ENCODE measurements around the gene ATL1. TPM values are rescaled to one million over a fixed set of nuclear protein-coding genes. Genes with fewer than 3 reads are reported as not detected.
A peak's percentile ranks its signal among the peaks of the same experiment; 100 is the strongest.

Gene ATL1
- total RNA-seq, 1 donor from 2014 or later: 1.2 TPM

DNA sequence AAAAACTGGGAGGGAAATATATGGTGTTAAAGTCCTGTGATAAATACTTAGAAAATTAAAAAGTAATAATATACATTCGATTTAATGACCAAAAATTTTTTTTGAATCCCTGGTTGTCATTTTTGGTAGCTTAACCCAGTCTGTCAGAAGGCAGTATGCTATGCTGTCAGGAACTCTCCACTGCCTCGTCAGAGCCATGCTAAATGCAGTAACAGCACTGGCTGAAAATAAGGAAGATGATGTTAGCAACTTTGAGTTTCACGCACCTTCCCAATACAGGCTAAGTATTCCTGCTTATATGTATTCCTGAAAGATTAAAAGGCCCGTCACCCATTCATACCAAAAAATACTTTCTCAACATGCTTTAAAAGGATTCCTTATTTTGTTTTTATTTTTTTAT lies 74.0 kb downstream of the ATL1 start:
- no peaks in the 10 kb centered on the region for H3K4me1 ChIP-seq
- no peak overlapping the region for H3K4me3 ChIP-seq
- no peaks in the 10 kb centered on the region for H3K9me3 ChIP-seq
- intact Hi-C loops (cut with DNase I): no loop called here
- no peak for DNase-seq (ENCODE audit: low spot score in 2 of 2)
- TF ChIP-seq, protein P1, sequence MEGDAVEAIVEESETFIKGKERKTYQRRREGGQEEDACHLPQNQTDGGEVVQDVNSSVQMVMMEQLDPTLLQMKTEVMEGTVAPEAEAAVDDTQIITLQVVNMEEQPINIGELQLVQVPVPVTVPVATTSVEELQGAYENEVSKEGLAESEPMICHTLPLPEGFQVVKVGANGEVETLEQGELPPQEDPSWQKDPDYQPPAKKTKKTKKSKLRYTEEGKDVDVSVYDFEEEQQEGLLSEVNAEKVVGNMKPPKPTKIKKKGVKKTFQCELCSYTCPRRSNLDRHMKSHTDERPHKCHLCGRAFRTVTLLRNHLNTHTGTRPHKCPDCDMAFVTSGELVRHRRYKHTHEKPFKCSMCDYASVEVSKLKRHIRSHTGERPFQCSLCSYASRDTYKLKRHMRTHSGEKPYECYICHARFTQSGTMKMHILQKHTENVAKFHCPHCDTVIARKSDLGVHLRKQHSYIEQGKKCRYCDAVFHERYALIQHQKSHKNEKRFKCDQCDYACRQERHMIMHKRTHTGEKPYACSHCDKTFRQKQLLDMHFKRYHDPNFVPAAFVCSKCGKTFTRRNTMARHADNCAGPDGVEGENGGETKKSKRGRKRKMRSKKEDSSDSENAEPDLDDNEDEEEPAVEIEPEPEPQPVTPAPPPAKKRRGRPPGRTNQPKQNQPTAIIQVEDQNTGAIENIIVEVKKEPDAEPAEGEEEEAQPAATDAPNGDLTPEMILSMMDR (IDR thresholded peaks at IDR 0.05): no peak
- H3K27me3 ChIP-seq: no peaks in the 10 kb centered on the region
- peaks cover 0 to 31% of the 10 kb centered on the region in 2 donors for H3K36me3 ChIP-seq
- no peak overlapping the region for H3K27ac ChIP-seq

DNA sequence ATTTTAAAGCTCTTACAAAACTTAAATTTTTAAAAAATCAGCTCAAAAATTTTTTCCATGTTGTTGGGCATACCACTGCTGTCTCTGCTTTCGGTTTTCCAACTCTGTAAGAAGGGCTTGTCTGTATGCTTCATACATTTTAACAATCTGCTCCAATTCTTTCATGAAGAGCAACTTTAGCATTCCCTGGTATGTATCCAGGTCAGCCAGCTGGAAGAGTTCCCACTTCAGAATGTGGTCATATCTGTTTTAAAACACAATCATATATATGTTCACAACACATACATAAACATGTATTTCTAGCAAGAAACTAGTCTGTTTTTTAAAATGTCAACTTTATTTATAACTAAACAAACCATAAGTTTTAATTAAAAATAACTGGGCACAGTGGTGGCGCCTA lies 75.2 kb downstream of the ATL1 start:
- no peak overlapping the region for H3K4me3 ChIP-seq
- H3K4me1 ChIP-seq: no peaks in the 10 kb centered on the region
- peaks cover 6 to 31% of the 10 kb centered on the region in 2 donors for H3K36me3 ChIP-seq
- no peaks in the 10 kb centered on the region for H3K27me3 ChIP-seq
- no peak overlapping the region for H3K27ac ChIP-seq
- intact Hi-C loops (cut with DNase I): no loop called here
- no peak for DNase-seq (ENCODE audit: low spot score in 2 of 2)
- TF ChIP-seq, protein P1 (IDR thresholded peaks at IDR 0.05): no peak
- H3K9me3 ChIP-seq: no peaks in the 10 kb centered on the region

DNA sequence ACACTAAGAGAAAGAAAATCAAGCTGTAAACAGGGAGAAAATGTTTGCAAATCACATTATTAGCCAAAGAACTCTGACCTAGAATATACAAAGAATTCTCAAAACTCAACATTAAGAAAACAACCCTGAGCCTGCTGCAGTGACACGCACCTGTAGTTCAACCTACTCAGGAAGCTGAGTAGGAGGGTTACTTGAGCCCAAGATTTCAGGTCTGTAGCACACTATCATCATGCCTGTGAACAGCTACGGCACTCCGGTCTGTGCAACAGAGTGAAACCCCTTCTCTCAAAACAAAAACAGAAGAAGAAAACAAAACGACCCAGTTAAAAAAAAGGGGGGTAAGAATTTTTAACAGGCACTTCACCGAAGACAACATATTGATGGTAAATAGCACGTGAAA lies 87.3 kb downstream of the ATL1 start:
- Histone ChIP-seq H3K4me1 (peaks cover 0 to 13% of the 10 kb centered on the region in 2 donors), H3K4me3 (no peak overlapping the region), H3K27ac (no peak overlapping the region), H3K36me3 (peaks cover 4 to 23% of the 10 kb centered on the region in 2 donors), H3K27me3 (no peaks in the 10 kb centered on the region), H3K9me3 (no peaks in the 10 kb centered on the region)
- intact Hi-C loops (cut with DNase I): no loop called here
- TF ChIP-seq, protein P1 (IDR thresholded peaks at IDR 0.05): no peak
- no peak for DNase-seq (ENCODE audit: low spot score in 2 of 2)

DNA sequence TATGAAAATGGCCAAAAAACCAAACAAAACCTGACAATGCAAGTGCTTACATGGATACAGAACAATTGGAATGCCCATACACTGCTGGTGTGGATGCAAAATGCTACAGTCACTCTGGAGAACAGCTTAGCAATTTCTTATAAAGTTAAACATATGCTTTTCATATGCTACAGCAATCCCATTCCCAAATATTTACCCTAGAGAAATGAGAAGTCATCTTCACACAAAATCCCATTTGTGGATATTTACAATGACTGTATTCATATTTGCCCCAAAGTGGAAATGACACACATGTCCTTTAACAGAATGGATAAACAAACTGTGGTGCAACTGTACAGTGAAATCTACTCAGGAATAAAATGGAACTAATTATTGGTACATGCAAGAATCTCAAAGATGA lies 87.8 kb downstream of the ATL1 start:
- Histone ChIP-seq H3K4me3 (no peak overlapping the region), H3K9me3 (no peaks in the 10 kb centered on the region), H3K36me3 (peaks cover 4 to 20% of the 10 kb centered on the region in 2 donors), H3K27ac (no peak overlapping the region), H3K27me3 (no peaks in the 10 kb centered on the region), H3K4me1 (peaks cover 0 to 18% of the 10 kb centered on the region in 2 donors)
- DNase-seq (ENCODE audit: low spot score in 2 of 2): no peak
- TF ChIP-seq, protein P1 (IDR thresholded peaks at IDR 0.05): no peak
- intact Hi-C loops (cut with DNase I): no loop called here

DNA sequence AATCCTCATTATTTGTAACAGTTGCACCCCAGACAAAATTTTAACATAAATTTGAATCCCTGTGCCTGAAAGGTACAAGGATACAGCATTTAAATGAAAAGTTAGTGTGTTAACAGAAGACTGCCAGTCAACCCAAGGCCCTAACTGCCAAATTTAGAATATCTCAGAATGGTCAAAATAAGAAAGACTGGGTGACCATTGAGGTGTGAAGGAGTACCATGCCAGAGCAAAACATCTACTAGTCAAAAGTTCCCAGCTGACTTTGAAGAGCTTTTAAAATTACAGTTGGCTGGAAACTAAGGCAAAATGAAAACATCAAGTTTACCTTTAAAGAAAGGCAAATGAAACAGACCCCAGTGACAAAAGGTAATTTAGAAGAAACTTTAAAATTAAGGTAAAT lies 89.7 kb downstream of the ATL1 start:
- intact Hi-C loops (cut with DNase I): no loop called here
- DNase-seq (ENCODE audit: low spot score in 2 of 2): no peak
- Histone ChIP-seq H3K27ac (no peak overlapping the region), H3K4me3 (no peak overlapping the region), H3K4me1 (peaks cover 4 to 25% of the 10 kb centered on the region in 2 donors), H3K36me3 (peaks cover 0 to 12% of the 10 kb centered on the region in 2 donors), H3K9me3 (no peaks in the 10 kb centered on the region), H3K27me3 (no peaks in the 10 kb centered on the region)
- TF ChIP-seq, protein P1 (IDR thresholded peaks at IDR 0.05): no peak

DNA sequence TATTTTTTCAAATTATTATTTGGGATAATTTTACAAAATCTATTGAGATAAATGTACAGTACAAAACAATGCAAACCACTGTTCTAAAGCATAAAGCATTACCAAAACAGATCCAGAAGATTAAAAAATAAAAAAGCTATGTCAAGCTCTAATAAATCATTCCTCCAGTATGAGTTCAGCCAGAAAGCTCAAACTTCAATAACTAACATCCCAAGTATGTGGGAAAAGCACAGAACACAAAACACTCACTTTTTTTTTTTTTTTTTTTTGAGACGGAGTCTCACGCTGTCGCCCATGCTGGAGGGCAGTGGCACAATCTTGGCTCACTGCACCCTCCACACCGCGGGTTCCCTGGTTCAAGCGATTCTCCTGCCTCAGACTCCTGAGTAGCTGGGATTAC lies 96.8 kb downstream of the ATL1 start:
- peaks cover 0 to 8% of the 10 kb centered on the region in 2 donors for H3K36me3 ChIP-seq
- no peak overlapping the region for H3K4me3 ChIP-seq
- intact Hi-C loops (cut with DNase I): no loop called here
- TF ChIP-seq, protein P1 (IDR thresholded peaks at IDR 0.05): no peak
- DNase-seq (ENCODE audit: low spot score in 2 of 2): no peak
- H3K27ac ChIP-seq: peak overlapping the region in 1 of 2 donors; percentile 56
- peaks cover 4 to 35% of the 10 kb centered on the region in 2 donors for H3K4me1 ChIP-seq
- no peaks in the 10 kb centered on the region for H3K9me3 ChIP-seq
- no peaks in the 10 kb centered on the region for H3K27me3 ChIP-seq
